Prostate gland (tissue), 2 donors: ENCODE data around the gene CACNA2D1. TPM values are rescaled to one million over a fixed set of nuclear protein-coding genes. Genes with fewer than 3 reads are reported as not detected.

Experiments used
- DNase-seq: peaks from one replicate; pipeline ENCODE4 v3.0.0-alpha.2; 2019; ENCODE audit warnings: low spot score
- H3K27ac ChIP-seq, 2 donors: fragments of 200-600 bp; sonication (generic); 2 replicates each; pipeline ENCODE4 v1.5.1; 2017 to 2019
- H3K27me3 ChIP-seq: fragments of 200-600 bp; sonication (generic); replicated peaks from 2 replicates; pipeline ENCODE4 v1.5.1; 2019; ENCODE audit not compliant: insufficient read depth
- H3K36me3 ChIP-seq, 2 donors: fragments of 200-600 bp; sonication (generic); 1 replicate in 1 of 2; 2 replicates in 1 of 2; pipeline versions ENCODE4 v1.5.1 to v1.8.1; 2017 to 2019
- H3K4me1 ChIP-seq: fragments of 200-600 bp; sonication (generic); replicated peaks from 2 replicates; pipeline ENCODE4 v1.5.1; 2019
- H3K4me3 ChIP-seq, 2 donors: fragments of 200-600 bp; sonication (generic); 2 replicates each; pipeline ENCODE4 v1.5.1; 2017 to 2019
- H3K9me3 ChIP-seq: fragments of 200-600 bp; sonication (generic); 2 replicates; pipeline ENCODE4 v1.5.1; 2017
- CTCF ChIP-seq, 4 experiments: fragments of 200-600 bp in 2 of 4; fragments of 450-650 bp in 2 of 4; sonication (generic) in 2 of 4; IDR thresholded peaks; 1 replicate in 3 of 4; 2 replicates in 1 of 4; pipeline ENCODE4 v1.5.1; 2016 to 2019; ENCODE audit warnings: antibody characterized with exemption in 4 of 4, mild to moderate bottlenecking in 2 of 4, moderate library complexity in 2 of 4
- POLR2A ChIP-seq: fragments of 450-650 bp; IDR thresholded peaks from one replicate; pipeline ENCODE4 v1.6.1; 2016; ENCODE audit warnings: antibody characterized with exemption, mild to moderate bottlenecking
- POLR2AphosphoS5 ChIP-seq: sonication (generic); formaldehyde crosslinking; IDR thresholded peaks from one replicate; pipeline ENCODE4 v1.6.1; 2017; ENCODE audit warnings: antibody characterized with exemption
- WGBS: methylation state at CpG from one replicate; pipeline ENCODE4 v1.1.5; 2018; 5-methylcytosine and 5-hydroxymethylcytosine counted together
- intact Hi-C: fragments of 100-400 bp; cut with DNase I; formaldehyde crosslinking; loops from one replicate; pipeline ENCODE4 v1.14.2; 2022
- total RNA-seq, 2 donors: library from RNA; depleted of rRNA; stranded (reverse); fragments of >200 nt; gene quantifications; one replicate each; pipeline ENCODE4 v1.1.0, GENCODE V29; 2016

CACNA2D1 gene
- total RNA-seq, 2 donors from 2014 or later = 16.9 to 24.4 TPM

- DNase-seq = no peak
- H3K4me3 ChIP-seq = no peak overlapping the region
- intact Hi-C loops = loop anchor here (5.0 to 10.0 kb wide), 3 partner anchors 186 to 341 kb away; no protein-coding TSS in a partner anchor
- H3K4me1 ChIP-seq = no peaks in the 10 kb centered on the region
- H3K27ac ChIP-seq = no peak overlapping the region
- H3K27me3 ChIP-seq = no peaks in the 10 kb centered on the region
- TF ChIP-seq POLR2AphosphoS5 (no peak), CTCF (IDR thresholded peaks at IDR 0.05) (no peak), POLR2A (no peak)
- H3K36me3 ChIP-seq = no peaks in the 10 kb centered on the region
- WGBS = 86% methylated on average over 3 of the region's 3 CpGs
- H3K9me3 ChIP-seq = no peaks in the 10 kb centered on the region
Measured at GRCh38 chr7:82230811-82231581, 212.6 kb downstream of the CACNA2D1 start.

- 95% methylated on average over 2 of the region's 2 CpGs for WGBS
- TF ChIP-seq CTCF (IDR thresholded peaks at IDR 0.05) (no peak), POLR2A (no peak), POLR2AphosphoS5 (no peak)
- DNase-seq = no peak
- H3K9me3 ChIP-seq = no peaks in the 10 kb centered on the region
- no peaks in the 10 kb centered on the region for H3K36me3 ChIP-seq
- no peak overlapping the region for H3K27ac ChIP-seq
- no peak overlapping the region for H3K4me3 ChIP-seq
- H3K27me3 ChIP-seq = no peaks in the 10 kb centered on the region
- intact Hi-C loops = no loop called here
- no peaks in the 10 kb centered on the region for H3K4me1 ChIP-seq
Measured at GRCh38 chr7:82229164-82229563, 214.4 kb downstream of the CACNA2D1 start.

- Histone ChIP-seq H3K9me3 (no peaks in the 10 kb centered on the region), H3K4me3 (no peak overlapping the region), H3K27ac (no peak overlapping the region), H3K36me3 (no peaks in the 10 kb centered on the region), H3K4me1 (no peaks in the 10 kb centered on the region), H3K27me3 (no peaks in the 10 kb centered on the region)
- TF ChIP-seq CTCF (IDR thresholded peaks at IDR 0.05) = no peak
- no peak for TF ChIP-seq POLR2AphosphoS5
- no peak for TF ChIP-seq POLR2A
- intact Hi-C loops = no loop called here
- WGBS = 93% methylated on average over 3 of the region's 3 CpGs
- no peak for DNase-seq
Measured at GRCh38 chr7:82226191-82226590, 217.4 kb downstream of the CACNA2D1 start.

GRCh38 chr7:82224529-82224928, 219.0 kb downstream of the CACNA2D1 start:
- 91% methylated on average over 6 of the region's 6 CpGs for WGBS
- Histone ChIP-seq H3K27me3 (no peaks in the 10 kb centered on the region), H3K27ac (no peak overlapping the region)

More at GRCh38 chr7:82224529-82224928, 219.0 kb downstream of the CACNA2D1 start:
- no peak for TF ChIP-seq POLR2A
- TF ChIP-seq CTCF (IDR thresholded peaks at IDR 0.05) = no peak
- no peak for TF ChIP-seq POLR2AphosphoS5
- intact Hi-C loops = no loop called here
- Histone ChIP-seq H3K9me3 (no peaks in the 10 kb centered on the region), H3K36me3 (no peaks in the 10 kb centered on the region), H3K4me1 (no peaks in the 10 kb centered on the region), H3K4me3 (no peak overlapping the region)
- no peak for DNase-seq
